ENCODE data around the gene YWHAG. TPM values are rescaled to one million over a fixed set of nuclear protein-coding genes. Genes with fewer than 3 reads are reported as not detected.

The YWHAG gene
- polyA plus RNA-seq, 1 of the 3 experiments (the other 2 are of a cell fraction), result 60.4 TPM

DNA sequence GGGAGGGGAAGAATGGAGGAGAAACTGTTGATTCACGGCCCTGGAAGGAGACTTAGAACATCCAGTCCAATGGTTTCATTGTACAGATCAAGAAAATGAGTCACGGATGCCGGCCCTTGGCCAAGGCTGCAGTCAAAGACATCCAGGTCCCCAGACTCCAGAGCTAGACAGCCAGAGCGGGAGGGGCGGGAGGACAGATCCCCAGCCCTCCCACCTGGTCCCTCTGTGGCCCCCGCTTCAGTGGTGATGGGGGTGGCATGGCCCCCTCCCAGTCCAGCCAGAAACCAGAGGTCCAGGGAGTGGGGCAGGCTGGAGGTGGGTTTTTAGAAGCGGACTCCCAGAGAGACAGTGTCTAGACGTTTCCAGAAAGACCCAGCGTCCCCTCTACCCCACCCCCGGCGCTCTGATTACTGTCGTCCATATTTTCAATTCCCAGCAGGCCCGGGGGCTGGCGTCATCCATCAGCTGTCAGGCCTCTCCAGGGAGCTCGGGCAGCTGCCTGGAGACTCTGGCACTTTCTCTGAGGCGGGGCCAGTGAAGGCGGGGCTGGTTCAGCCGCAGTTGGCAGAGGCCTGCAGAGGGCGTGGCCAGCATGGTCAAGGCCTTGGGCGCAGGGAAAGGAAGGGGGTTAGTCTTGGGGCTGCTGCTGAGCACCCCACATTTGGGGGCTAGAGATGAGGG is 64.3 kb downstream of the YWHAG start (continued):
- TF ChIP-seq FOXJ3 (CRISPR knock-in tag; IDR thresholded peaks at IDR 0.05) (no peak; the same call in 1 of the 2 replicates), RFX5 (IDR thresholded peaks at IDR 0.05; ENCODE audit: low read length) (peak; percentile 67), FOSL2 (IDR thresholded peaks at IDR 0.05; ENCODE audit: borderline replicate concordance, low read depth) (peak; percentile 93), FOXM1 (IDR thresholded peaks at IDR 0.05; ENCODE audit: low read depth) (no peak), TCF12 (IDR thresholded peaks at IDR 0.05) (peak; percentile 69), GATA2 (CRISPR knock-in tag; IDR thresholded peaks at IDR 0.05) (no peak), GABPA (IDR thresholded peaks at IDR 0.05; ENCODE audit: low read depth) (no peak), RAD21 (IDR thresholded peaks at IDR 0.05; ENCODE audit: low read length) (0 out of 2 replicates have a peak, but pooled peaks have one; percentile 29), RXRA (IDR thresholded peaks at IDR 0.05; ENCODE audit: borderline replicate concordance, low read depth) (no peak), NFIC (IDR thresholded peaks at IDR 0.05; ENCODE audit: borderline replicate concordance) (peak; percentile 82), JUND (IDR thresholded peaks at IDR 0.05) (peak; percentile 86)
- TF ChIP-seq, protein P1, sequence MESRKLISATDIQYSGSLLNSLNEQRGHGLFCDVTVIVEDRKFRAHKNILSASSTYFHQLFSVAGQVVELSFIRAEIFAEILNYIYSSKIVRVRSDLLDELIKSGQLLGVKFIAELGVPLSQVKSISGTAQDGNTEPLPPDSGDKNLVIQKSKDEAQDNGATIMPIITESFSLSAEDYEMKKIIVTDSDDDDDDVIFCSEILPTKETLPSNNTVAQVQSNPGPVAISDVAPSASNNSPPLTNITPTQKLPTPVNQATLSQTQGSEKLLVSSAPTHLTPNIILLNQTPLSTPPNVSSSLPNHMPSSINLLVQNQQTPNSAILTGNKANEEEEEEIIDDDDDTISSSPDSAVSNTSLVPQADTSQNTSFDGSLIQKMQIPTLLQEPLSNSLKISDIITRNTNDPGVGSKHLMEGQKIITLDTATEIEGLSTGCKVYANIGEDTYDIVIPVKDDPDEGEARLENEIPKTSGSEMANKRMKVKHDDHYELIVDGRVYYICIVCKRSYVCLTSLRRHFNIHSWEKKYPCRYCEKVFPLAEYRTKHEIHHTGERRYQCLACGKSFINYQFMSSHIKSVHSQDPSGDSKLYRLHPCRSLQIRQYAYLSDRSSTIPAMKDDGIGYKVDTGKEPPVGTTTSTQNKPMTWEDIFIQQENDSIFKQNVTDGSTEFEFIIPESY (IDR thresholded peaks at IDR 0.05; ENCODE audit: borderline replicate concordance, low read depth), result no peak

DNA sequence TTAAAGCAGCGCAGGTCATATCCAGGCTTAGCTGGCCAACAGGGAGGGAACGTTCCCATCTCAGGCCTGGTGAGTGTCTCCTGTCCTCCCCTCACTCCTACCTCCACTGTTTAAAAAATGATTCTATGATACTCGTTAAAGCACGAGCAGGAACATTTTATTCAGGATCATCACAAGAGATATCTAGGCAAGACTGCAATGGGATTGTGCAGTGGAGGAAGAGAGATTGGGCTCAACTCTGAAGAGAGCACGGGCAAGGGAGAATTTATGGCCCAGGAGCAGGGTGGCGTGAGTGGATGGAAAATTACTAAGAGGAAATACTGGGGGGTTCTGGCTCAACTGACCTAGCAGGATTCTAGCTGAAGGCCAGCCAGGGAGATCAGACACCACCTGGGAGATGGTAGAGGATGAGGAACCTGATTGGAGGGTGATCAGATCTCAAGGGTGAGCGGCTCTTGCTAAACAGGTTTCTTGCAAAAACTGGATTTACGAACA is 65.3 kb downstream of the YWHAG start:
- Histone ChIP-seq H4K20me1 (ENCODE audit: insufficient read depth) (no peaks in the 10 kb centered on the region), H3K36me3 (replicated peaks in 1 of 2; ENCODE audit: control insufficient read depth in 1 of 2, insufficient read depth in 2 of 2, low read length in 1 of 2) (no peaks in the 10 kb centered on the region), H3K4me2 (peak overlapping the region; percentile 92; the same call in 1 of the 2 replicates), H3K27ac (ENCODE audit: low read depth in 2 of 2, low read length in 1 of 2) (peak overlapping the region in 1 of 2 experiments; percentile 99; a peak in 3 of 4 replicates), H3F3A (replicated peaks; ENCODE audit: insufficient read depth) (peaks cover 37% of the 10 kb centered on the region), H3K9ac (no peak overlapping the region), H3K27me3 (ENCODE audit: insufficient read depth) (no peaks in the 10 kb centered on the region), H3K4me3 (ENCODE audit: low read depth in 2 of 2, low read length in 1 of 2) (no peak overlapping the region), H3K9me3 (no peaks in the 10 kb centered on the region), H3K79me2 (ENCODE audit: insufficient read depth) (no peaks in the 10 kb centered on the region), H2AFZ (ENCODE audit: low read depth) (no peak overlapping the region; the same call in 1 of the 2 replicates), H3K9me2 (no peaks in the 10 kb centered on the region), H3K4me1 (ENCODE audit: control insufficient read depth in 1 of 2, insufficient read depth in 2 of 2, low read depth in 1 of 2, low read length in 1 of 2) (peaks cover 26 to 36% of the 10 kb centered on the region in 2 experiments; a peak in 3 of 4 replicates)
- TF ChIP-seq, protein P2, sequence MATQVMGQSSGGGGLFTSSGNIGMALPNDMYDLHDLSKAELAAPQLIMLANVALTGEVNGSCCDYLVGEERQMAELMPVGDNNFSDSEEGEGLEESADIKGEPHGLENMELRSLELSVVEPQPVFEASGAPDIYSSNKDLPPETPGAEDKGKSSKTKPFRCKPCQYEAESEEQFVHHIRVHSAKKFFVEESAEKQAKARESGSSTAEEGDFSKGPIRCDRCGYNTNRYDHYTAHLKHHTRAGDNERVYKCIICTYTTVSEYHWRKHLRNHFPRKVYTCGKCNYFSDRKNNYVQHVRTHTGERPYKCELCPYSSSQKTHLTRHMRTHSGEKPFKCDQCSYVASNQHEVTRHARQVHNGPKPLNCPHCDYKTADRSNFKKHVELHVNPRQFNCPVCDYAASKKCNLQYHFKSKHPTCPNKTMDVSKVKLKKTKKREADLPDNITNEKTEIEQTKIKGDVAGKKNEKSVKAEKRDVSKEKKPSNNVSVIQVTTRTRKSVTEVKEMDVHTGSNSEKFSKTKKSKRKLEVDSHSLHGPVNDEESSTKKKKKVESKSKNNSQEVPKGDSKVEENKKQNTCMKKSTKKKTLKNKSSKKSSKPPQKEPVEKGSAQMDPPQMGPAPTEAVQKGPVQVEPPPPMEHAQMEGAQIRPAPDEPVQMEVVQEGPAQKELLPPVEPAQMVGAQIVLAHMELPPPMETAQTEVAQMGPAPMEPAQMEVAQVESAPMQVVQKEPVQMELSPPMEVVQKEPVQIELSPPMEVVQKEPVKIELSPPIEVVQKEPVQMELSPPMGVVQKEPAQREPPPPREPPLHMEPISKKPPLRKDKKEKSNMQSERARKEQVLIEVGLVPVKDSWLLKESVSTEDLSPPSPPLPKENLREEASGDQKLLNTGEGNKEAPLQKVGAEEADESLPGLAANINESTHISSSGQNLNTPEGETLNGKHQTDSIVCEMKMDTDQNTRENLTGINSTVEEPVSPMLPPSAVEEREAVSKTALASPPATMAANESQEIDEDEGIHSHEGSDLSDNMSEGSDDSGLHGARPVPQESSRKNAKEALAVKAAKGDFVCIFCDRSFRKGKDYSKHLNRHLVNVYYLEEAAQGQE (IDR thresholded peaks at IDR 0.05; ENCODE audit: low read depth, low read length), result no peak
- TF ChIP-seq FOXJ3 (CRISPR knock-in tag; IDR thresholded peaks at IDR 0.05) (no peak), SMC3 (IDR thresholded peaks at IDR 0.05; ENCODE audit: low read depth, low read length) (no peak), RAD21 (IDR thresholded peaks at IDR 0.05; ENCODE audit: low read length) (no peak), RXRA (IDR thresholded peaks at IDR 0.05; ENCODE audit: borderline replicate concordance, low read depth) (no peak), MEF2A (IDR thresholded peaks at IDR 0.05; ENCODE audit: borderline replicate concordance, low read depth) (no peak), TEAD4 (IDR thresholded peaks at IDR 0.05; ENCODE audit: borderline replicate concordance, insufficient read depth) (no peak), YY1 (IDR thresholded peaks at IDR 0.05; ENCODE audit: low read depth) (no peak), FOXM1 (IDR thresholded peaks at IDR 0.05; ENCODE audit: low read depth) (no peak)
- TF ChIP-seq, protein P3, sequence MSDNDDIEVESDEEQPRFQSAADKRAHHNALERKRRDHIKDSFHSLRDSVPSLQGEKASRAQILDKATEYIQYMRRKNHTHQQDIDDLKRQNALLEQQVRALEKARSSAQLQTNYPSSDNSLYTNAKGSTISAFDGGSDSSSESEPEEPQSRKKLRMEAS (IDR thresholded peaks at IDR 0.05; ENCODE audit: low read depth), result no peak
- TF ChIP-seq, protein P4, sequence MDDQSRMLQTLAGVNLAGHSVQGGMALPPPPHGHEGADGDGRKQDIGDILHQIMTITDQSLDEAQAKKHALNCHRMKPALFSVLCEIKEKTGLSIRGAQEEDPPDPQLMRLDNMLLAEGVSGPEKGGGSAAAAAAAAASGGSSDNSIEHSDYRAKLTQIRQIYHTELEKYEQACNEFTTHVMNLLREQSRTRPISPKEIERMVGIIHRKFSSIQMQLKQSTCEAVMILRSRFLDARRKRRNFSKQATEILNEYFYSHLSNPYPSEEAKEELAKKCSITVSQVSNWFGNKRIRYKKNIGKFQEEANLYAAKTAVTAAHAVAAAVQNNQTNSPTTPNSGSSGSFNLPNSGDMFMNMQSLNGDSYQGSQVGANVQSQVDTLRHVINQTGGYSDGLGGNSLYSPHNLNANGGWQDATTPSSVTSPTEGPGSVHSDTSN (IDR thresholded peaks at IDR 0.05), result no peak
- TF ChIP-seq, protein P5, sequence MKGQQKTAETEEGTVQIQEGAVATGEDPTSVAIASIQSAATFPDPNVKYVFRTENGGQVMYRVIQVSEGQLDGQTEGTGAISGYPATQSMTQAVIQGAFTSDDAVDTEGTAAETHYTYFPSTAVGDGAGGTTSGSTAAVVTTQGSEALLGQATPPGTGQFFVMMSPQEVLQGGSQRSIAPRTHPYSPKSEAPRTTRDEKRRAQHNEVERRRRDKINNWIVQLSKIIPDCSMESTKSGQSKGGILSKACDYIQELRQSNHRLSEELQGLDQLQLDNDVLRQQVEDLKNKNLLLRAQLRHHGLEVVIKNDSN (IDR thresholded peaks at IDR 0.05; ENCODE audit: borderline replicate concordance, low read depth), result no peak
- TF ChIP-seq, protein P6, sequence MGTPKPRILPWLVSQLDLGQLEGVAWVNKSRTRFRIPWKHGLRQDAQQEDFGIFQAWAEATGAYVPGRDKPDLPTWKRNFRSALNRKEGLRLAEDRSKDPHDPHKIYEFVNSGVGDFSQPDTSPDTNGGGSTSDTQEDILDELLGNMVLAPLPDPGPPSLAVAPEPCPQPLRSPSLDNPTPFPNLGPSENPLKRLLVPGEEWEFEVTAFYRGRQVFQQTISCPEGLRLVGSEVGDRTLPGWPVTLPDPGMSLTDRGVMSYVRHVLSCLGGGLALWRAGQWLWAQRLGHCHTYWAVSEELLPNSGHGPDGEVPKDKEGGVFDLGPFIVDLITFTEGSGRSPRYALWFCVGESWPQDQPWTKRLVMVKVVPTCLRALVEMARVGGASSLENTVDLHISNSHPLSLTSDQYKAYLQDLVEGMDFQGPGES (IDR thresholded peaks at IDR 0.05; ENCODE audit: low read depth, low read length), result no peak
- WGBS (ENCODE audit: low lambda C conversion rate), result 97% methylated on average over 8 of the region's 8 CpGs
- CTCF ChIA-PET, result interaction anchor here (1.4 to 31.3 kb wide), 5 partner anchors 10 to 117 kb away, joined by 5 to 774 read pairs (median 8); partner anchors contain the start of gene HSPB1
- POLR2A ChIA-PET, result interaction anchor here (1.6 to 1.7 kb wide), 3 partner anchors 13 to 24 kb away, joined by 4 to 9 read pairs (median 8); no protein-coding TSS in a partner anchor
- DNase-seq, result no peak

Data from SK-N-SH (cell line).